GM19351 (cell line): ENCODE measurements around the gene INO80B.
"Not testable (repeated sequence)": the region's sequence is repeated elsewhere in the genome, so short reads cannot be mapped to it uniquely, and the experiment has no call there.

ENCODE experiments used
- ATAC-seq: cut with Tn5 transposase; IDR thresholded peaks from one replicate; pipeline ENCODE4 v1.9.1; 2021; ENCODE audit warnings: mild to moderate bottlenecking, moderate library complexity; ENCODE audit not compliant: unreplicated experiment

INO80B gene

DNA sequence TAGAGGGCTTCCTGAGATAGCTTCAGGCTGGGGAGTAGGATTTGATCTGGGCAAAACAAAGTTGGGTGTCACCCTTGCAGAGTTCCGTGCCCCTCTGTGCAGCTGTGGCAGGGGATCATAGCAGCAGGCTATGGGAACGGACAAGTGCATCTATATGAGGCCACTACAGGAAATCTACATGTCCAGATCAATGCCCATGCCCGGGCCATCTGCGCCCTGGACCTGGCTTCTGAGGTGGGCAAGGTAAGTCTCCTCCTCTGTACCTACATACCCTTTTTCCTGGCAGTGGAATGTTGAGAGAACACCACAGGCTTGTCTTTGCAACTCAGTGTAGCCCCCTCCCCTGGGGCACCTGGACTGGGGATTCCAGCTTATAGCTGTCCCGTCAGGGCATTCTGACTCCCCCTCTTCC is 29.9 kb upstream of the INO80B start:
- no peak for ATAC-seq

DNA sequence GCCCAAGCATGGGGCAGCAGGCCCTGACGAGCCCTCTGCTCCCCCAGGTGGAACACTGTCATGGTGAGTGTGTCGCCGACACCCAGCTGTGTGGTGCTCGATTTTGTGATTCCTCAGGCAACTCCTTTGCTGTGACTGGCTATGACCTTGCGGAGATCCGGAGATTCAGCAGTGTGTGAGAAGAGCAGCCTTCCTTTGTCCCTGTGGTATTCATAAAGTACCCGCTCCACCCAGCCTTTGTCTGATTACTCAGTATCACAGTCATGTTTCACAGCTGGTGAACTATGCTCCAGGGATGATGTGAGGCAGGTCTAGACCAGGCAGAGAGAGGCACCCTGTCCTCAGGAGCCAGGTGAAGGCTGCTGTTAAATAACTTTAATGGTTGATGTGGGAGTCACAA is 29.4 kb upstream of the INO80B start:
- ATAC-seq = no peak

- no peak for ATAC-seq
Observed at GRCh38 chr2:74426181-74426758, 28.6 kb upstream of the INO80B start.

- no peak for ATAC-seq
Observed at GRCh38 chr2:74427551-74427950, 27.3 kb upstream of the INO80B start.

DNA sequence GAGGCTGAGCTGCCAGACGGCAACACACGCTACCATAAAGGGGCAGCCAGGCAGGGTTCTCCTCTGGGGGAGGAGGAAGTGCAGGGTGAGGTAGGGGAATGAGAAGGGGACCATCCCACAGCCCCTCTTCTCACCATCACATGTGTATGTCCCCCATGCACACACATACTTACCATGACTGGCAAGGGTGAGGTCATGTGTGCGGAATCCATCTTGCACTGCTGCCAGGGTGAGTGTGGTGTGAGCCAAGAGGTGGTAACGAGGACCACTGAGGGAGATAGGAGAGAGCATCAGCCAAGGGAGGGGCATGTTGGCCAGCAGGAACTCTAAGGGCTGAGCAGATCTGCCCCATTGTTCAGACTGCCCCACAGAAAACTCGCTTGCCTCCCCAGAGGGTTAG is 26.2 kb upstream of the INO80B start:
- no peak for ATAC-seq

GRCh38 chr2:74429487-74430451 is 25.1 kb upstream of the INO80B start:
- no peak for ATAC-seq

- ATAC-seq = no peak
Observed at GRCh38 chr2:74430502-74430901, 24.4 kb upstream of the INO80B start.

GRCh38 chr2:74436111-74436805 is 18.6 kb upstream of the INO80B start:
- no peak for ATAC-seq

- ATAC-seq = no peak
Observed at GRCh38 chr2:74436848-74437695, 17.8 kb upstream of the INO80B start.

- ATAC-seq = no peak
Observed at GRCh38 chr2:74438248-74438647, 16.6 kb upstream of the INO80B start.

DNA sequence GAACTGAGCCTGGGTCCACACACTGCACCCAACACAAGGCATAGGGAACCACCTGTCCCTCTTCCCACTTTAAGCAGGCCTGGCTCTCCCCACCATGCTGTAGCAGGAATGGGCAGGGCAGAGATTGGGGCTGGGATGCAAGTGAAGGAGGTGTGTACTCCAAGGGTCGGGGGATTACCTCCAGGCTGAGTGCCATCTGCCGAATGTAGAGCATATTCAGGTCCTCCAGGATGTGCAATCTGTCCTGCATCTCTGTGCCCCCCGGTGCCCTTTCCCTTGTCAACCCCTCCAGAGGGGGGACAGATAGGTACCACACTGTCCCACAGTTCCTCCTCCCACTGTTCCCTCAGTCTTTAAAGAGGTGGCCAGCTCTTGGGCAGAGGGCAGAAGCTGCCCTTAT is 15.5 kb upstream of the INO80B start:
- no peak for ATAC-seq

GRCh38 chr2:74439803-74440377 is 15.0 kb upstream of the INO80B start:
- ATAC-seq = no peak

- ATAC-seq = peak; percentile 93
Observed at GRCh38 chr2:74440378-74441169, 14.3 kb upstream of the INO80B start.

DNA sequence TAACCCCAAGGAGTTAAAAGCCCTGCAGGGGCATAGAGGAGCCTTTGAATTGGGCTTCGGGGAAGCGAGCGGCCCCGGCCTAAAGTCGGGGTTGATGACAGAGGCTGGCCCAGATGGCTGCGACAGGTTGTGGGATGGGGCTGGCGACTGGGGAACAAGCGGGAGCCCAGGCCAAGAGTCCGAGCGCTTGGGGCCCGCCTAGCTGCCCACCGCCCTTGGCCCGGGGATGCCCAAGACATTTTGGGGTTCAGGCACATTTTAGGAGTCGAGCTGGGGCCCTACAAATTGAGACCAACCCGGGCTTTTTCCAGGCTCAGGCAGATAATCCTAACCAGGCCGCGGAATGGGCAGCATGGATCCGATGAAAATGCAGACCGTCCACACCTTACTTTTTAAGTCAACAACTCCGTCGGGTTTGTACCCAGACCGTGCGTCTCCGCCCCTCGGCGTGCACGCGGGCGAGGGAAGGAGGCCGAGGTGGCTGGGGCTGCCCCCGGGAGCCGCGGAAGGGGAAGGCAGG is 13.7 kb upstream of the INO80B start:
- ATAC-seq = no peak

- ATAC-seq = no peak
Observed at GRCh38 chr2:74441690-74442482, 13.0 kb upstream of the INO80B start, which contains the start of gene RTKN. Gene RTKN (minus strand): TSS chr2:74441937. CDS start chr2:74441816, 121 bp downstream.

- not testable (repeated sequence) for ATAC-seq
Observed at GRCh38 chr2:74442483-74443297, 12.2 kb upstream of the INO80B start.

- ATAC-seq = no peak
Observed at GRCh38 chr2:74444498-74445318, 10.2 kb upstream of the INO80B start.
